GM18520 (cell line): ENCODE data around the gene RNASE3.
"Not testable (repeated sequence)": the region's sequence is repeated elsewhere in the genome, so short reads cannot be mapped to it uniquely, and the experiment has no call there.

ENCODE experiments used
- ATAC-seq: cut with Tn5 transposase; IDR thresholded peaks from one replicate; pipeline ENCODE4 v1.9.1; 2021; ENCODE audit not compliant: unreplicated experiment

RNASE3 gene

GRCh38 chr14:20891126-20891825, at the start of gene RNASE3:
TSS of gene RNASE3 (plus strand) at chr14:20891385. CDS start at chr14:20891687, 302 bp downstream.
- not testable (repeated sequence) for ATAC-seq

GRCh38 chr14:20846560-20846959, 44.6 kb upstream of the RNASE3 start:
- no peak for ATAC-seq

GRCh38 chr14:20848316-20848954, 42.8 kb upstream of the RNASE3 start:
- ATAC-seq, result no peak

- no peak for ATAC-seq
Measured at GRCh38 chr14:20848955-20849570, 42.1 kb upstream of the RNASE3 start.

- no peak for ATAC-seq
Measured at GRCh38 chr14:20853042-20853441, 38.1 kb upstream of the RNASE3 start.

- ATAC-seq, result peak; percentile 68
Measured at GRCh38 chr14:20855652-20856291, 35.4 kb upstream of the RNASE3 start.

GRCh38 chr14:20857207-20857606, 34.0 kb upstream of the RNASE3 start:
- ATAC-seq, result no peak

- no peak for ATAC-seq
Measured at GRCh38 chr14:20857630-20858261, 33.4 kb upstream of the RNASE3 start.

GRCh38 chr14:20866194-20866593, 25.0 kb upstream of the RNASE3 start:
- no peak for ATAC-seq

GRCh38 chr14:20866963-20867362, 24.2 kb upstream of the RNASE3 start:
- ATAC-seq, result no peak

GRCh38 chr14:20873370-20874177, 17.6 kb upstream of the RNASE3 start:
- ATAC-seq, result no peak

- no peak for ATAC-seq
Measured at GRCh38 chr14:20877016-20877415, 14.2 kb upstream of the RNASE3 start.

- ATAC-seq, result no peak
Measured at GRCh38 chr14:20878695-20879094, 12.5 kb upstream of the RNASE3 start.

- not testable (repeated sequence) for ATAC-seq
Measured at GRCh38 chr14:20881229-20881628, 10.0 kb upstream of the RNASE3 start.

- ATAC-seq, result not testable (repeated sequence)
Measured at GRCh38 chr14:20882787-20883186, 8.4 kb upstream of the RNASE3 start.

- ATAC-seq, result not testable (repeated sequence)
Measured at GRCh38 chr14:20888411-20888810, 2.8 kb upstream of the RNASE3 start.

- not testable (repeated sequence) for ATAC-seq
Measured at GRCh38 chr14:20895322-20895721, 4.1 kb downstream of the RNASE3 start.

- no peak for ATAC-seq
Measured at GRCh38 chr14:20904393-20905029, 13.3 kb downstream of the RNASE3 start.

- ATAC-seq, result no peak
Measured at GRCh38 chr14:20905676-20906075, 14.5 kb downstream of the RNASE3 start.

- no peak for ATAC-seq
Measured at GRCh38 chr14:20907214-20907613, 16.0 kb downstream of the RNASE3 start.
